ENCODE results near the gene MSMB.
"Not testable (repeated sequence)": the region's sequence is repeated elsewhere in the genome, so short reads cannot be mapped to it uniquely, and the experiment has no call there.

- not testable (repeated sequence) for TF ChIP-seq POLR2AphosphoS5 (IDR thresholded peaks at IDR 0.05; ENCODE audit: low read depth, low read length); POLR2A (IDR thresholded peaks at IDR 0.05; ENCODE audit: low read depth, low read length); PAX5 (IDR thresholded peaks at IDR 0.05; ENCODE audit: insufficient read depth, low read length, severe bottlenecking)
Measured at GRCh38 chr10:45985590-45985989, 60.5 kb downstream of the MSMB start.

Data from GM12891 (cell line).